Panc1 (cell line): ENCODE results near the gene ZNF282. TPM values are rescaled to one million over a fixed set of nuclear protein-coding genes. Genes with fewer than 3 reads are reported as not detected.
A peak's percentile ranks its signal among the peaks of the same experiment; 100 is the strongest.
"Not testable (repeated sequence)": the region's sequence is repeated elsewhere in the genome, so short reads cannot be mapped to it uniquely, and the experiment has no call there.

Source experiments
- ATAC-seq: fragments of 200-7000 bp; cut with Tn5 transposase; 2 replicates; pipeline ENCODE4 v1.9.1; 2020; ENCODE audit warnings: mild to moderate bottlenecking, moderate library complexity
- BruUV-seq: library from RNA; stranded (reverse); fragments of 400-500 nt; replicated peaks from 2 replicates; lab custom pipeline; 2021; lab: Mats Ljungman, UMichigan
- CTCF ChIA-PET: fragments of 300-600 bp; sonication (Branson Sonifier 250); formaldehyde crosslinking; loops from one replicate; lab custom pipeline; 2022; ENCODE audit warnings: antibody characterized with exemption; lab: Charles Lee
- POLR2A ChIA-PET: fragments of 300-600 bp; sonication (Branson Sonifier 250); formaldehyde crosslinking; loops from one replicate; lab custom pipeline; 2022; ENCODE audit warnings: antibody characterized with exemption; lab: Charles Lee
- DNase-seq: peaks from one replicate; pipeline ENCODE4 v3.0.0-alpha.2; 2010; ENCODE audit warnings: low read depth, low spot score
- H3K27ac ChIP-seq: 2 replicates; pipeline ENCODE4 v1.5.1; 2011; ENCODE audit warnings: mild to moderate bottlenecking, low read length, inconsistent platforms
- H3K27me3 ChIP-seq: fragments of 200-500 bp; sonication (Bioruptor generic); 2 replicates; pipeline ENCODE4 v1.6.0; 2014; ENCODE audit warnings: low read length, inconsistent platforms; ENCODE audit not compliant: control insufficient read depth, insufficient read depth
- H3K36me3 ChIP-seq: fragments of 200-500 bp; sonication (Bioruptor generic); 2 replicates; pipeline ENCODE4 v1.5.1; 2014; ENCODE audit warnings: inconsistent platforms, mild to moderate bottlenecking, low read length, moderate library complexity; ENCODE audit not compliant: control insufficient read depth, insufficient read depth
- H3K4me1 ChIP-seq: 2 replicates; pipeline ENCODE4 v1.5.1; 2011; ENCODE audit warnings: inconsistent platforms, mild to moderate bottlenecking, low read length, moderate library complexity; ENCODE audit not compliant: control insufficient read depth, insufficient read depth
- H3K4me3 ChIP-seq, 2 experiments: 2 replicates each; pipeline ENCODE4 v1.5.1; 2011 to 2012; ENCODE audit warnings: low read depth in 2 of 2, low read length in 2 of 2, mild to moderate bottlenecking in 2 of 2, inconsistent platforms in 1 of 2, moderate library complexity in 1 of 2
- H3K9me3 ChIP-seq: fragments of 200-500 bp; sonication (Bioruptor generic); 2 replicates; pipeline ENCODE4 v1.5.1; 2014; ENCODE audit warnings: low read depth, mild to moderate bottlenecking, inconsistent platforms, low read length, moderate library complexity; ENCODE audit not compliant: control insufficient read depth, insufficient read depth
- in situ Hi-C: cut with HindIII; loops from 2 replicates; pipeline ENCODE4 v1.10.0; 2016; ENCODE audit warnings: low sequenced_read_pairs, low pct_unique_long_range_greater_than_20kb
- intact Hi-C: fragments of 100-400 bp; cut with micrococcal nuclease; formaldehyde crosslinking; loops from one replicate; pipeline ENCODE4 v1.10.0; 2022; ENCODE audit not compliant: unreplicated experiment
- total RNA-seq: library from RNA; stranded (reverse); gene quantifications from one replicate; pipeline ENCODE4 v1.2.1, GENCODE V29; 2021; ENCODE audit not compliant: unreplicated experiment
- TF ChIP-seq, protein P1 (sequence below): fragments of 450-650 bp; IDR thresholded peaks from 2 replicates; pipeline ENCODE4 v1.5.1; 2017; ENCODE audit warnings: mild to moderate bottlenecking

Gene ZNF282
- total RNA-seq, 1 experiment from 2014 or later: 31.6 TPM

DNA sequence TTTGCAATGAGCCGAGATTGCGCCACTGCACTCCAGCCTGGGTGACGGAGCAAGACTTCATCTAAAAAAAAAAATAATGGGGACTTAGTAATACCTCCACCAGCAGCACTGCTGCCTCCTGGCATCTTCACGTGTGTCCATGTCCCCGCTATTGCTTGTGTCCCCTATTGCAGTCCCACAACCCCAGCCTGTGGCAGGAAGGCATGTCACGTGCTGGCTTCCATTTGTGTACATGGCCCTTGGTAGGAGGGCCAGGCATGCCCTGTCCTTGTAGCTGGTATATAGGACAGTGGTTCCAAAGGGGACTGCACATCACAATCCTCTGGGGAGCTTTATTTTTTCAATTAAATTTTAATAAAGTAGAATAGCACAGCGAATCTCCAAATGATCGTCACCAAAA, 72.4 kb downstream of the ZNF282 start:
- in situ Hi-C loops: no loop called here

DNA sequence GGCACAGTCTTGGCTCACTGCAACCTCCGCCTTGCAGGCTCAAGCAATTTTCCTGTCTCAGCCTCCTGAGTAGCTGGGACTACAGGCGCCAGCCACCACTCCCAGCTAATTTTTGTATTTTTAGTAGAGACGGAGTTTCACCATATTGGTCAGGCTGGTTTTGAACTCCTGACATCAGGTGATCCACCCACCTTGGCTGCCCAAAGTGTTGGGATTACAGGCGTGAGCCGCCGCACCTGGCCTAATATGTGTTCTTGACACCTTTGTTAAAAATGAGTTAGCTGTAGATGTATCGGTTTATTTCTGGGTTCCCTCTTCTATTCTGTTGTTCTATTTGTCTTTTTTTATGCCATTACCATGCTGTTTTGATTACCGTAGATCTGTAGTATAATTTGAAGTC, 79.1 kb downstream of the ZNF282 start:
- BruUV-seq, H3K36me3 ChIP-seq, H3K27ac ChIP-seq, ATAC-seq, intact Hi-C loops, in situ Hi-C loops, H3K9me3 ChIP-seq, H3K4me1 ChIP-seq, DNase-seq, H3K4me3 ChIP-seq, H3K27me3 ChIP-seq: not testable (repeated sequence)
- ChIA-PET POLR2A (interaction anchor here (0.6 kb wide), 1 partner anchor 1115 kb away, joined by 3 read pairs; no protein-coding TSS in a partner anchor), CTCF (interaction anchor here (0.7 kb wide), 1 partner anchor 18 kb away, joined by 5 read pairs; no protein-coding TSS in a partner anchor)

More for the DNA sequence above, 72.4 kb downstream of the ZNF282 start:
- CTCF ChIA-PET: no interaction called here
- TF ChIP-seq, protein P1, sequence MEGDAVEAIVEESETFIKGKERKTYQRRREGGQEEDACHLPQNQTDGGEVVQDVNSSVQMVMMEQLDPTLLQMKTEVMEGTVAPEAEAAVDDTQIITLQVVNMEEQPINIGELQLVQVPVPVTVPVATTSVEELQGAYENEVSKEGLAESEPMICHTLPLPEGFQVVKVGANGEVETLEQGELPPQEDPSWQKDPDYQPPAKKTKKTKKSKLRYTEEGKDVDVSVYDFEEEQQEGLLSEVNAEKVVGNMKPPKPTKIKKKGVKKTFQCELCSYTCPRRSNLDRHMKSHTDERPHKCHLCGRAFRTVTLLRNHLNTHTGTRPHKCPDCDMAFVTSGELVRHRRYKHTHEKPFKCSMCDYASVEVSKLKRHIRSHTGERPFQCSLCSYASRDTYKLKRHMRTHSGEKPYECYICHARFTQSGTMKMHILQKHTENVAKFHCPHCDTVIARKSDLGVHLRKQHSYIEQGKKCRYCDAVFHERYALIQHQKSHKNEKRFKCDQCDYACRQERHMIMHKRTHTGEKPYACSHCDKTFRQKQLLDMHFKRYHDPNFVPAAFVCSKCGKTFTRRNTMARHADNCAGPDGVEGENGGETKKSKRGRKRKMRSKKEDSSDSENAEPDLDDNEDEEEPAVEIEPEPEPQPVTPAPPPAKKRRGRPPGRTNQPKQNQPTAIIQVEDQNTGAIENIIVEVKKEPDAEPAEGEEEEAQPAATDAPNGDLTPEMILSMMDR: no peak
- Histone ChIP-seq H3K9me3 (no peaks in the 10 kb centered on the region), H3K27ac (no peak overlapping the region), H3K4me1 (peaks cover 3% of the 10 kb centered on the region; the same call in 1 of the 2 replicates), H3K36me3 (peaks cover 10% of the 10 kb centered on the region; the same call in 1 of the 2 replicates), H3K4me3 (no peak overlapping the region), H3K27me3 (no peaks in the 10 kb centered on the region)
- intact Hi-C loops: no loop called here
- no TSS peak for BruUV-seq
- POLR2A ChIA-PET: no interaction called here
- ATAC-seq: 0 out of 2 replicates have a peak, but pooled peaks have one; percentile 32
- DNase-seq: no peak

Other genes starting within 250 kb of the ZNF282 start
- 281 TPM for gene PDIA4, start 167.0 kb upstream of the ZNF282 start, total RNA-seq
- 10.1 TPM for gene ZNF786, start 104.8 kb upstream of the ZNF282 start, total RNA-seq
- gene ZNF425, start 69.2 kb upstream of the ZNF282 start, total RNA-seq: 3.0 TPM
- gene ZNF398, start 48.1 kb upstream of the ZNF282 start, total RNA-seq: 14.1 TPM
- 11.3 TPM for gene ZNF212, start 44.1 kb downstream of the ZNF282 start, total RNA-seq
- 16.6 TPM for gene ZNF783, start 66.7 kb downstream of the ZNF282 start, total RNA-seq